ENCODE data around the gene SEL1L2.

Gene SEL1L2

DNA sequence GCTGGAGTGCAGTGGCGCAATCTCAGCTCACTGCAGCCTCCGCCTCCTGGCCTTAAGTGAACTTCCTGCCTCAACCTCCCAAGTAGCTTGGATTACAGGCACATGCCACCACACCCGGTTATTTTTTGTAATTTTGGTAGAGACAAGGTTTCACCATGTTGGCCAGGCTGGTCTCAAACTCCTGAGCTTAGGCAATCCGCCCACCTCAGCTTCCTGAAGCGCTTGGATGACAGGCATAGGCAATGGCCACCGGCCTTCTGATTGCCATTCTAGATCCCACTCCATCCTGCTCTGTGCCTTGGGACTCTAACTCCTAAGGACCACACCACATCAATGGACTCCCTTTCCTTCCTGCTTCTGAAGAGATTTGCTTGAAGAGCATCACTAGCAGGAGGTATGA is 60.6 kb downstream of the SEL1L2 start:
- DNase-seq, result no peak

DNA sequence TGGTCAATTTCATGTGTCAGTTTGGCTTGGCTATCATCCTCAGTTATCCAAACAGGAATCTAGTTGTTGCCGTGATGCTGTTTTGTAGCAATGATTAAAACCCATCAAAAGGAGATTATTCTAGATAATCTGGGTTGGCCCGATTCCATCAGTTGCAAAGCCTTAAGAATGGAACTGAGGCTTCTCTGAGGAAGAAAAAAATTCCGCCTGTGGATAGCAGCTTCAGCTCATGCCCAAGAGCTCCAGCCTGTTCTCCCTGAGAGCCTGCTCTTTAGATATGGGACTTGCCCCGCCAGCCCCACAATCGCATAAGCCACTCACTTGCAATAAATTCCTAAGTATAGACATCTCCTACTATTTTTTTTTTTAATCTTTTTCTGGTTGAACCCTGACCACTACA is 61.5 kb downstream of the SEL1L2 start:
- no peak for DNase-seq

- DNase-seq, result no peak
Measured at GRCh38 chr20:13927171-13927570, 63.2 kb downstream of the SEL1L2 start.

GRCh38 chr20:13922241-13922640 is 68.2 kb downstream of the SEL1L2 start:
- no peak for DNase-seq

DNA sequence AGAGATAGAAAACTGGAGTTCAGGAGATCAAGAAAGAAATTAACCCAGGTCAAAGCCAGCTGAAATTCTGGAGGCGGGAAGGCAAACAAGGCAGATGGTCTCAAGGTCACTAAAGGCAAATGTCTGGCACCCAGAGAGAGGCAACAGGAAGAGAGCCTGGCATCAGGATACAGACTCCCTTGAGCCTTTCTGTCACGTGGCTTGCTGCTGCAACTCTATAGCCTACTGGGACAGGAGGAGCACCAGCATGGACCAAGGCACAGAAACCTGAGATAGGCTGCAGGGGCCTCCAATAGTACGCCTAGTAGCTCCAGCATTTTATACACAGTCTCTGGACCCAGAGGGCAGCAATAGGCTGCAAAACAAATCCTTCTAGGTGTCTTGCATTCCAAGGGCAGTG is 75.1 kb downstream of the SEL1L2 start:
- DNase-seq, result no peak

- no peak for DNase-seq
Measured at GRCh38 chr20:13913572-13913971, 76.8 kb downstream of the SEL1L2 start.

DNA sequence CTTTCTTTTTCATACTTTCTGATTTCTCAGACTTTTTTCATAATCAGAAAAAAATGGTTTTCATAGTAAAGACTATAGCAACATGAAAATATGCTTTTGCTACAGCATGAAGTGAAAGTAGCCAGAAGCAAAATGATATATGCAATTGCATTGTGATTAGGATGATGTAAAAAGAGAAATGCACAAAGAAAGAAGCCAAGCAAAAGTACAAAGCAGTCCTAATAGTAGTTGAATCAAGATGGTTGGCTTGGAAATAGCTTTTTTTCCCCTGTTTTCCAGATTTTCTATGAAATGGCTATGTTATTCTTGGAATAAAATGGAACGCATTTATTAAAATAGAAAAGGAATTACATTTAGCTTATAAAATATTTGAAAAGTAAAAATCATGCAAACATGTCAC is 77.3 kb downstream of the SEL1L2 start:
- DNase-seq, result no peak

DNA sequence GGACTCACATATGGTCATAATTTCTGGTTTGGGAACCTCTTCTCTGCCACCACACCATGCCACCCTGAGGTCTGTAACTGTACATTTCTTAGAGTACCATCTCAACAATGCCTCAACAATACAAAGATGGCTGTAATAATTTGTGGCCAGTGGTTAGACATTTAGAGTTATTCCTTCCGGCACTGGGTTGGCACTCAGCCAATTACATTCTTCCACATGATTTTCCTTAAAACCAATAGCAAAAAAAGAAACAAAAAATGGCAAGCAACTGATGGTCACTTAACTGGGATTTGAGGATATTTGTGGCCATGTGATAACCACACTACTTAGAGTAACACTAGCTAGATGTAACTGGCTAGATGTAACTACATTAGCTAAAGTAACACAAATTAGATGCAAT is 79.9 kb downstream of the SEL1L2 start:
- no peak for DNase-seq

DNA sequence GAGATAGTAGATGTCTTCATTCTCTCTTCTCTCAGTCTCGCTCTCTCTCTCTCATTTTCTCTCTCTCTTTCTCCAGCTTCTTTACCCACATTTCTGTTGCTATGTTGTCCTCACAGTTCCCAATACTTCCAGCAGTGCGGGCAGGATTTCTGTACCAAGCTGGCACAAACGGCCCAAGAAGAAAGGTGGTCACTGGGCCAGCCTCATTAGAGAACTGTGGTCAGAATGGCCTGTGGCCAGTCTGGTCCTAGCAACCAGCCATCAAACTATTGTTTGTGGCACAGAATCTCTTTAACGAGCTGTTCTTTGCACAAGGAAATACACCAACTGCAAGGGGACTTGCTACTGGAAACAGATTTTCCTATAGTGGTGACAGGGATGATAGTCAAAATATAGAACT is 81.3 kb downstream of the SEL1L2 start:
- no peak for DNase-seq

- no peak for DNase-seq
Measured at GRCh38 chr20:13904766-13905165, 85.6 kb downstream of the SEL1L2 start.

GRCh38 chr20:13900496-13900895 is 89.9 kb downstream of the SEL1L2 start:
- DNase-seq, result no peak

- DNase-seq, result no peak
Measured at GRCh38 chr20:13898012-13898612, 92.3 kb downstream of the SEL1L2 start.

- DNase-seq, result no peak
Measured at GRCh38 chr20:13891575-13891974, 98.8 kb downstream of the SEL1L2 start.

DNA sequence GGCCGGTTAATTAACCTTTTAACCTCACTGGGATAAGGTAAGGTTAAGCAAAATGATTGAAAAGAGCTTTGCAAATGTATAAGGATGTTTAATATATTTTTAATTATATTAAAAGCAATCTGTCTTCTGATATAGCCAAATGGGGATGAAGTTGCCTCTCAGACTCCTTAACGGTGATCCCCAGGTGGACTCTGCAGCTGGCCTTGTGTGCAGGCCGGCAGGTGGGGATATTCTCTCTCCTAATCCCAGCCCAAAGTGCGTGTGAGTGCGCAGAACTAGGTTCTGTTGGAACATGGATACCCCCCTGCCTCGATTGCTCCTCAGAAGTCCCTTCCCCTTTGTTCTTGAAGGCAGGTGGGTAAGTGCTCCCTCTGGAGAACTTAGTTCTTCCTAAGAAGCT is 105.6 kb downstream of the SEL1L2 start:
- no peak for DNase-seq

- DNase-seq, result no peak
Measured at GRCh38 chr20:13883425-13883824, 107.0 kb downstream of the SEL1L2 start.

DNA sequence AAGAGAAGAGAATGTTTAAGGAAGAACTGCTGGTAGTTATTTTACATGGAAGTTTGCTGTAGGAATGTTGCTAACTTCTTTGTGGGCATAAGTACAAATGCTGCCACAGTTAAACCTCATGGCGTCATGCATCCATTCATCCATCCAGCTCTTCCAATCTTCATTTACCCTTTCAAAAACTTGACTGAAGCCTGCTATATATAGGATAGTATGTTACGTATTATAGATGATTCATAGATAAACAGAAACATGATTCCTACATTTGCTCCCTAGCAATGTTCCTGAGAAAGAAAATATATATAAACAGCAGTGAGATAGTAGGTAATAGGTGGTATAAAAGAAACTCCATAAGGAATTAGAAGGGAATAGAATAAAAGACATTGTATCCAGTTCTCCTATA is 111.8 kb downstream of the SEL1L2 start:
- DNase-seq, result no peak

GRCh38 chr20:13877793-13878192 is 112.6 kb downstream of the SEL1L2 start:
- DNase-seq, result no peak

DNA sequence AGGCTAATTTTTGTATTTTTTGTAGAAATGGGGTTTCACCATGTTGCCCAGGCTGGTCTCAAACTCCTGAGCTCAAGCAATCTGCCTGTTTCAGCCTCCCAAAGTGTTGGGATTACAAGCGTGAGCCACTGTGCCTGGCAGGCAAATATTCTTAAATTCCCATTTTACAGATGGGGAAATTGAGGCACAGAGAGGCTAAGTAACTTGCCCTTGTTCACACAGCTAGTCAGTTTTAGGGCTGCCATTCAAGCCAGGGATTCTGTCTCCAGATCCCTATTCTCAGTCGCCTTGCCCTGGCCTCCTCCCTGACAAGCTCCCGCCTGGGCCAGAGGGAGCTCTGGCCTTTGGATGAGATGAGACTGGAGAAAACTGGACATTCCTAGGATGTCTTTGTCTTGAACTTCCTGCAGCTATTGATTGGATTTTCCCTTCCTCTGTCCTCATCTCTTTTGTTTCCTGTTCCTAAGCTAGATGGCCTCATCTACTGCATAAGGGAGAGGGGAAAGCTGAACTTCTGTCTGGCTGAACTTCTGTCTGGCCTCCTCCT is 115.1 kb downstream of the SEL1L2 start:
- DNase-seq, result peak; percentile 55

DNA sequence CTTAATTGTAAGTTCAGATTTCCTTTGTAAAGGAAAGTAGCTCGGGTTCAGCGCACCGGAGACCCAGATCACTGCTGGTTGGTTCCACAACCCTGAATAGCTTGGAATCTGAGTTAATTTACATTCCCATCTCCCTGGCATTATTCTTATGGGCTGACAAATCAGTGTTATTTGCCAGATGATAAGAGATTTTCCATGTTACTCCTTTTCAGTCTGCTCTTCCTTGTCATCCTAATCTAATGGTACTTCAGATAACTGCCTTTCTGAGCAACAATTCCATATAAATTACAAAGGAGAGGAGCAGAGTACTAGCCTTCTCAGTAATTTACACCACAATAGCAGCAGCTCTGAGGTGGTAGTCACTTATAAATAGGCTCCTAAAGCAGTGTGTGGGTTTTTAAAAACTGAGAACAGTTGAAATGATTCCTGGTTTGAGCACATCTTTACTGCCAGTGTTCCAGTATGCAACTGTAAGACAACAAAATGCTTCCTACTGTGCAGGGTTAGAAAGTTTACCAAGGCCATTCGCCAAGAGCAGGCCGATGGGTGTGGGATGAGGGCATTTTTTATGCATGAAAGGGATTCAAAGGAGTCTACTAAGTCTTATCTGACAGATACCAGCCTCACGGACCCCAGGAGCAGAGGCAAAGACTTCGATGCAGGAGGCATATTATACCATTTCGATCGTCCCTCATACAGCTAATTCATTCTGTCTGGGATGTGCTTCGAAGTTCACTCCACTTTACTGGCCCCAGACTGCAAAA is 115.8 kb downstream of the SEL1L2 start:
- DNase-seq, result no peak

GRCh38 chr20:13873831-13874230 is 116.6 kb downstream of the SEL1L2 start:
- DNase-seq, result peak; percentile 61

DNA sequence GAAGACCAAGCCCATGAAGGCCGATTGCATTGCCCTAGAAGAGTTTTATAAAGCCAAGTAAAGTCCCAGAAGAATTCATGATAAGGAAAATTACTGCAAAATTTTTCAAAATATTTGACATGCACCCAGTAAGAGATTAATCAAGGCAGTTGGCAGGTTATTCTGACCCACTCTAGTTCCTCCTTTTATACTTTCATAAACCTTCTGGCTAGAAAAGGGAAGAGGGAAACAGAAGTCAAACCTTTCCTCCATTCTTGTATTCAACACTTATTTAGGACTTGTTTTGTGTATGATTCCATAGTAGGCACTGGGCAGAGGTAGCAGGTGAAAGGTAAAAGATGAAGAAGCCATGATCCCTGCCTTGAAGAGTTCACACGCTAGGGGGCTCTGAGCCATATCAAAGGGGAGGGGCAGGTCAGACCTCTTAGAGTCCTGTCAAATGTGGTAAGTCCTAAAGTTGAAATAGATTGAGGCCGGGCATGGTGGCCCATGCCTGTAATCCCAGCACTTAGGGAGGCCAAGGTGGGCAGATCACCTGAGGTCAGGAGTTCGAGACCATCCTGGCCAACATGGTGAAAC is 120.2 kb downstream of the SEL1L2 start:
- DNase-seq, result no peak

DNA sequence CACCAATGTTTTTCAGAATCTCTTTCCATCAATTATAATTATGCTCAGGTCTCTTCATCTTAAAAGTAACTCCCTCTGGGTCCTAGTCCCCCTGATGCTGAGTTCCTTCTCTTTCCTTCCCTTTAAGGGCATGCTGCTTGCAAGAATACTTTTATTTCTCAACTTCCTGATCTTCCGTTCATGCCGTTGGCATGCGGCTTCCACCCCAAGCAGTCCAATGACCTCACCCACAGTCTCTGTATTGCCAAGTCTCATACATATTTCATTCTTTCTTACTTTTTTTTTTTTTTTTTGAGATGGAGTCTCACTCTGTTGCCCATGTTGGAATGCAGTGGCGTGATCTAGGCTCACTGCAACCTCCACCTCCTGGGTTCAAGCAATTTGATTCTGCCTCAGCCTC is 122.1 kb downstream of the SEL1L2 start:
- no peak for DNase-seq

DNA sequence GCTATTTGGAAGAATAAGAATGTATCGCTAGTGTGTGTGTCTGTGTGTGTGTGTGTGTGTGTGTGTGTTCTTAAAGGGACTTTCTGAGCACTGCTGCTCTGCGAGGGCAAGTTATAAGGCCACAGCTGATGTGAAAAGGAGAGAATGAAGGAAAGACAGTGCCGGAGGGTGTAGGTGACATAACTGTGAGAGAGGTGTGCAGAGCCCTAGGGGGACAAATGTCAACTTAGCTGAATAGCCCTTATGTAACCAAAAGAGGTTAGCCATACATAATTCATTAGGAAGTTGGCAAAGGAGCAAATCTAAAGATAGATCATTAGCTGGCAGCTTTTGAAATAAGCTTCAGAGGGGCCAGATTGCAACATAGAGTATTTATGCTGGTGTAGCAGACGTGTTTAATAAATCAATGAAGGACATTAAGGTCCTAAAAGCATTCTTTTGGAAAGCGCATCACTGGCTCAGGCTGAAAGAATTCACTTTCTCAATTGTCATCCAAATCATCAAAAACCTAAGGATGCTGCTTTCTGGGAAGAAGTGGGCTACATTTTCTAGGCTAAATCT is 124.5 kb downstream of the SEL1L2 start:
- DNase-seq, result no peak

GRCh38 chr20:13865156-13865555 is 125.3 kb downstream of the SEL1L2 start:
- no peak for DNase-seq

Data from islet precursor cell (in vitro differentiated cells).